Activated naive CD4-positive, alpha-beta T cell treated with anti-CD3 and anti-CD28 coated beads, Interleukin-2, amount 50 U/mL, for 72 hours (primary cell): ENCODE results near the gene GRID2IP. TPM values are rescaled to one million over a fixed set of nuclear protein-coding genes. Genes with fewer than 3 reads are reported as not detected.

Experiments
- ATAC-seq, 2 donors: fragments of 150-1000 bp; cut with Tn5 transposase; 2 replicates each; pipeline ENCODE4 v1.10.0; 2021; ENCODE audit warnings: mild to moderate bottlenecking in 2 of 2, moderate library complexity in 2 of 2
- DNase-seq, 2 donors: peaks; one replicate each; pipeline ENCODE4 v3.0.0; 2021 to 2022; ENCODE audit warnings: low spot score in 2 of 2
- H3K27ac Mint-ChIP-seq, 2 donors: one replicate each; pipeline ENCODE4 v1.8.0; 2022; ENCODE audit warnings: mild to moderate bottlenecking in 2 of 2, mixed read lengths in 2 of 2
- H3K36me3 Mint-ChIP-seq, 2 donors: one replicate each; pipeline ENCODE4 v1.8.0; 2022; ENCODE audit warnings: mixed read lengths in 2 of 2
- H3K9me3 Mint-ChIP-seq, 2 donors: one replicate each; pipeline ENCODE4 v1.8.0; 2022; ENCODE audit warnings: mixed read lengths in 2 of 2
- total RNA-seq, 2 donors: library from RNA; stranded (reverse); gene quantifications; one replicate each; pipeline ENCODE4 v1.2.3, GENCODE V29; 2022

Gene GRID2IP
- total RNA-seq, 2 donors from 2014 or later = 0.21 to 0.30 TPM

- DNase-seq (no peak), ATAC-seq (peak; percentile 10 to 49)
- no peak overlapping the region for H3K27ac Mint-ChIP-seq
- no peaks in the 10 kb centered on the region for H3K36me3 Mint-ChIP-seq
- no peaks in the 10 kb centered on the region for H3K9me3 Mint-ChIP-seq
These were observed 17.3 kb downstream of the GRID2IP start for GRCh38 chr7:6533893-6534495.

GRCh38 chr7:6532516-6532915 lies 18.7 kb downstream of the GRID2IP start:
- no peak for DNase-seq
- Mint-ChIP-seq H3K36me3 (no peaks in the 10 kb centered on the region), H3K9me3 (no peaks in the 10 kb centered on the region), H3K27ac (no peak overlapping the region)
- no peak for ATAC-seq

- Mint-ChIP-seq H3K27ac (no peak overlapping the region), H3K36me3 (no peaks in the 10 kb centered on the region), H3K9me3 (no peaks in the 10 kb centered on the region)
- no peak for ATAC-seq
- DNase-seq = no peak
These were observed 19.6 kb downstream of the GRID2IP start for GRCh38 chr7:6531492-6532279.

- Mint-ChIP-seq H3K27ac (no peak overlapping the region), H3K36me3 (no peaks in the 10 kb centered on the region), H3K9me3 (no peaks in the 10 kb centered on the region)
- DNase-seq (peak in 1 of 2 donors; percentile 57), ATAC-seq (peak; percentile 32 to 74)
These were observed 20.4 kb downstream of the GRID2IP start for GRCh38 chr7:6530626-6531491.

GRCh38 chr7:6529643-6530042 lies 21.6 kb downstream of the GRID2IP start:
- H3K27ac Mint-ChIP-seq = no peak overlapping the region
- DNase-seq = no peak
- no peaks in the 10 kb centered on the region for H3K36me3 Mint-ChIP-seq
- H3K9me3 Mint-ChIP-seq = no peaks in the 10 kb centered on the region
- ATAC-seq = no peak

- Mint-ChIP-seq H3K9me3 (no peaks in the 10 kb centered on the region), H3K27ac (no peak overlapping the region), H3K36me3 (no peaks in the 10 kb centered on the region)
- DNase-seq (no peak), ATAC-seq (no peak)
These were observed 22.7 kb downstream of the GRID2IP start for GRCh38 chr7:6528401-6529130.

- DNase-seq = no peak
- H3K36me3 Mint-ChIP-seq = no peaks in the 10 kb centered on the region
- no peak overlapping the region for H3K27ac Mint-ChIP-seq
- ATAC-seq = no peak
- H3K9me3 Mint-ChIP-seq = no peaks in the 10 kb centered on the region
These were observed 24.3 kb downstream of the GRID2IP start for GRCh38 chr7:6526997-6527378.

- ATAC-seq (no peak), DNase-seq (no peak)
These were observed 30.9 kb downstream of the GRID2IP start for GRCh38 chr7:6520163-6520981.

GRCh38 chr7:6516387-6516983 lies 34.8 kb downstream of the GRID2IP start:
- DNase-seq (peak; percentile 66 to 80), ATAC-seq (peak; percentile 80 to 87)
- Mint-ChIP-seq H3K36me3 (no peaks in the 10 kb centered on the region), H3K27ac (no peak overlapping the region), H3K9me3 (no peaks in the 10 kb centered on the region)

More at GRCh38 chr7:6520163-6520981, 30.9 kb downstream of the GRID2IP start:
- Mint-ChIP-seq H3K9me3 (no peaks in the 10 kb centered on the region), H3K36me3 (no peaks in the 10 kb centered on the region), H3K27ac (no peak overlapping the region)

GRCh38 chr7:6513541-6513940 lies 37.7 kb downstream of the GRID2IP start:
- no peak for DNase-seq
- Mint-ChIP-seq H3K27ac (no peak overlapping the region), H3K9me3 (no peaks in the 10 kb centered on the region), H3K36me3 (no peaks in the 10 kb centered on the region)
- ATAC-seq = no peak

- DNase-seq = no peak
- no peak overlapping the region for H3K27ac Mint-ChIP-seq
- H3K9me3 Mint-ChIP-seq = no peaks in the 10 kb centered on the region
- no peak for ATAC-seq
- H3K36me3 Mint-ChIP-seq = no peaks in the 10 kb centered on the region
These were observed 38.4 kb downstream of the GRID2IP start for GRCh38 chr7:6512892-6513291.

- H3K27ac Mint-ChIP-seq = no peak overlapping the region
- ATAC-seq (no peak), DNase-seq (no peak)
- H3K36me3 Mint-ChIP-seq = no peaks in the 10 kb centered on the region
- no peaks in the 10 kb centered on the region for H3K9me3 Mint-ChIP-seq
These were observed 40.7 kb downstream of the GRID2IP start for GRCh38 chr7:6510476-6511133.

GRCh38 chr7:6508950-6509349 lies 42.3 kb downstream of the GRID2IP start:
- Mint-ChIP-seq H3K36me3 (no peaks in the 10 kb centered on the region), H3K9me3 (no peaks in the 10 kb centered on the region), H3K27ac (no peak overlapping the region)
- no peak for ATAC-seq
- no peak for DNase-seq

GRCh38 chr7:6508539-6508938 lies 42.7 kb downstream of the GRID2IP start:
- H3K36me3 Mint-ChIP-seq = no peaks in the 10 kb centered on the region
- ATAC-seq (no peak), DNase-seq (no peak)
- H3K9me3 Mint-ChIP-seq = no peaks in the 10 kb centered on the region
- H3K27ac Mint-ChIP-seq = no peak overlapping the region

GRCh38 chr7:6507906-6508305 lies 43.4 kb downstream of the GRID2IP start:
- ATAC-seq (no peak), DNase-seq (no peak)
- Mint-ChIP-seq H3K9me3 (no peaks in the 10 kb centered on the region), H3K27ac (no peak overlapping the region), H3K36me3 (no peaks in the 10 kb centered on the region)
